HG03469 (cell line): ENCODE data around the gene SAMD11.

ENCODE experiments used
- ATAC-seq: cut with Tn5 transposase; IDR thresholded peaks from one replicate; pipeline ENCODE4 v1.9.1; 2021; ENCODE audit warnings: mild to moderate bottlenecking, moderate library complexity, moderate number of reproducible peaks; ENCODE audit not compliant: unreplicated experiment

SAMD11 gene

DNA sequence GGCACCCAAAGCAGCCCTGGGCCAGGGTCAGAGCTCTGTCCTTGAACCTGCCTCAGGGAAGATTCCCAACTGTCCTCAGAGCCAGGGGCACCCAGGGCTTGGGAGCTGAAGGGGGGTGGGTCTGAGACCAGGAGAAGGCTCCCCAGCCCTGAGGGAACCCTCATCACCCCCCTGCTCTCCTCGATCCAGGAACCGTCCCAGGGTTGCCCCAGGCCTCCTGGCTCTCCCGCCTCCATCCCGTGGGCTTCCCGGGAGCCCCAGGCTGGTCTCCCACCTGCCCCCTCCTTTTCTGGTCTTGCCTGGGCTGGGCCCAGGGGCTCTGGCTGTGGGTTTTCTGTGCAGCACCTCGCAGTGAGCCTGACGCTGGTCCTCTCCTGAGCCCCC, 6.7 kb upstream of the SAMD11 start:
- ATAC-seq, result no peak

DNA sequence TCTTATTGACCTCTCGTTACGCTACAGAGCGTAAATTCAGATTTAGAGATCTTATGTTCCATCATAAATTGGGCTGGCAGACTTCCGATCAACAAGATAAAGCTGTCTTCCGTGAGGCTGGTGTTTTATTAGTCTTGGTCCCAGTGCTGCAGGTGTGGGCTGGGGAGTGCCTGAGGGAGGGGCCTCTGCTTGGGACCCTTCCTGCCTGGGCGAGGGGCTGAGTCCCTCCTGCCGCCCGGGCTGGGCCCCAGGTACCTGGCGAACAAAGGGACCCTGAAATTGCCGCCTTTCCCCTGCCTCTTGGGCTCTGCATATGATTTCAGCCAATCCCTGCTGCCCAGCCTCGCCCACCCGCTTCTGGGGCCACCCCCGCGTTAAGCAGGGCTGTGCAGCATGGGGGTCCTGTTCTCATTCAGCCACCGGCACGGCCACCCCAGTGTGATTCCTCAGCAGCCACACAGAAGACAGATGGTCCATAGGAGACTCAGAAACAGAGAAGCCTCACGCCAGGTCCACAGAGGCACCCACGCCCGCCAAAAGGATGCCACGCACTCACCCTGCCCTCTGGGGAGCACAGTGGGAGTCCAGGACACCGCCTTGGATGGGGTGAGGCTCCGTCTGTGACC, 6.1 kb upstream of the SAMD11 start:
- no peak for ATAC-seq

DNA sequence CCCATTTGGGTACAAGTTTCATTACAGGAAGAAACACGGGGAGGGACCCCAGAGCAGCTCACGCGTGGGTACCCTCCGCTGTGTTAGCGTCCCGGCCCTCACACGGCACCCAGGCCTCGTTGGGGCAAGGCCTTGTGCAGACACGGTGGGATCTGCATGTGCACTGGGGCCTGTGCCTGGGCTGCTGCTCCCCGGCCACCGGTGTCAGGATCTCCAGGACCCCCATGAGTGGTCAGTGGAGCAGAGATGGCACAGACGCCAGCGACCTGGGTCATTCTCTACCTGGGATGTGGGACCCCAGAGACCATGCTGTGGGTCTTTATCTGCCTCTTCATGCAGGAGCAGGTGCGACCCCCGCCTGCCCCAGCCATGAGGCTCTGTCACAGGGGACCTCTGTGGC, 5.4 kb upstream of the SAMD11 start:
- no peak for ATAC-seq

DNA sequence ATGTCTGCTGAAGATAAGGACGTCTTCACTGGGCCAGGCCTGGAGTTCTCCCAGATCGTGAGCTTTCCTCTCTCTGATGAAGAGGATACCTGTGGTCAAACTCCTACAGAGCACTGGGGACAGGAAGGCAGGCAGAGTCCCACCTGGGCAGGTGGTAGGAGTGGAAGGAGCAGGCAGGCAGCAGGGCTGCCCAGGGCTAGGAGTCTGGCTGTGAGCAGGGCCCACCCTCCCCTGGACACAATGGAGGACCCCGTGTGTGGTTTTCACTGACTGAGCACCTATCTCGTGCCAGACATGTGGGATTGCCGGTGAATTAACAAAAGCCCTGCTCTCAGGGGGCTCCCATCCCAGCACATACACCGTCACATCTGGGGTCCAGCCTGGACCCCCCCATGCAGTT, 4.9 kb upstream of the SAMD11 start:
- ATAC-seq, result no peak

DNA sequence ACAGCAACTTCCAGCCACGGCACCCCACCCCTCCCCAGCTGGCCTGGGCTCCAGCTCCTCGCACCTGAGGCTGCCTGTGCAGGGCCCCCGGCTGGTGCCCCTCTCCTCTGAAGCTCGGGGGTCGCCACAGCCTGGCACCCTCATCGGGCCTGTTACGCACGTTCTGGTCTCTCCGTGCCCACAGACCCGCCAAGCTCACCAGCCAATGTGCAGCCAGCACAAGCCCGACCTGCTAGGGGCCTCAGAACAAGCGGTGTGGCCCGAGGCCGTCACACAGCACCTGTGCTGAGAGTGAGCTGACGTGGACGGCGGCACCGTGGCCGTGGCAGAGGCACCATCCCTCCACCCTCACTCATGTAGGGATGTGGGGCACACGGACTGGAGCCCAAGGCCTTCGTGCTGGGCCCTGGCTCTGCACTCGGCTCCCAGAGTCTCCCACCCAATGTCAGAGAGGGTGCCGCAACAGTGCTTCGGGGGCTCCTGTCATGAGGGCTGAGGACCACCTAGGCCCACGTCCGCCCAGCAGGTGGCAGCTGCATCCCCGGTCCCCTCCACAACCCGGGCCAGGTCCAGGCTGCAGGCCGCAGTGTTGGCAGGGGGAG, 4.4 kb upstream of the SAMD11 start:
- ATAC-seq, result no peak

DNA sequence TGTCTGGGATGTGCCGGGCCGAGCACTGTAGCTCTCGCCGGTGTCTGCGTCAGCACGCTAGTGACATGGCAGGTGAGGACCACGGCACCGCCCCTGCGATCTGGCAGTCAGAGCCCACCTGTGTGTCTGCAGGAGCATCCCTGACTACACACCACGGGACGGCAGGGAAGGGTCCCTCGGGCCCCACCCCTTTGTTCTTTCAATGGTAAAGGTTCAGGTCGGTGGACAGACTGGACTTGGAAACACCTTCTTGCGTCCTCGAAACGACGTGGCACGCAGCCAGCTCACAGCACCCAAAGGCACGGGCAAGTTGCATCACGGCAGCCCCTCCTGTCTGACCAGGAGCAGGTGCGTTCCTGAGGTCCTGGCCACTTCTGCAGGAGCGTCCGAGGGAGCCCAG, 3.7 kb upstream of the SAMD11 start:
- ATAC-seq, result no peak

DNA sequence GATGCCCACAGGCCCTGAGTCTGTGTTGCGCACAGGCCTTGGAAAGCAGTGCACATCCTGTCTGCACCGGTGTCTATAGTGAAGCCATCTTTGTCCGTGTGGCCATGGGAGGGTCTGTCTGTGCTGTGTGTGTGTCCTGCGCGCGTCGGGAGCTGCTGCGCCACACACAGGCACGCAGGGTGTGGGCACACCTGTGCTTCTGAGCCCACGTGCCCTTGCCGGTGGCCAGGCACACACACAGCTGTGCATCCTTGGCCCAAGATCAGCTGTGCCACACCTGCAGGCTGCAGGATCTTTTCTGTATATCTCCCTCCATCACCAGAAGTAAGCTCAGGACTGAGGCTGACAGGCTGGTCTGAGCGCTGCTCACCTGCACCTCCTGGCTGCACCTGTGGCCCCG, 3.2 kb upstream of the SAMD11 start:
- no peak for ATAC-seq

DNA sequence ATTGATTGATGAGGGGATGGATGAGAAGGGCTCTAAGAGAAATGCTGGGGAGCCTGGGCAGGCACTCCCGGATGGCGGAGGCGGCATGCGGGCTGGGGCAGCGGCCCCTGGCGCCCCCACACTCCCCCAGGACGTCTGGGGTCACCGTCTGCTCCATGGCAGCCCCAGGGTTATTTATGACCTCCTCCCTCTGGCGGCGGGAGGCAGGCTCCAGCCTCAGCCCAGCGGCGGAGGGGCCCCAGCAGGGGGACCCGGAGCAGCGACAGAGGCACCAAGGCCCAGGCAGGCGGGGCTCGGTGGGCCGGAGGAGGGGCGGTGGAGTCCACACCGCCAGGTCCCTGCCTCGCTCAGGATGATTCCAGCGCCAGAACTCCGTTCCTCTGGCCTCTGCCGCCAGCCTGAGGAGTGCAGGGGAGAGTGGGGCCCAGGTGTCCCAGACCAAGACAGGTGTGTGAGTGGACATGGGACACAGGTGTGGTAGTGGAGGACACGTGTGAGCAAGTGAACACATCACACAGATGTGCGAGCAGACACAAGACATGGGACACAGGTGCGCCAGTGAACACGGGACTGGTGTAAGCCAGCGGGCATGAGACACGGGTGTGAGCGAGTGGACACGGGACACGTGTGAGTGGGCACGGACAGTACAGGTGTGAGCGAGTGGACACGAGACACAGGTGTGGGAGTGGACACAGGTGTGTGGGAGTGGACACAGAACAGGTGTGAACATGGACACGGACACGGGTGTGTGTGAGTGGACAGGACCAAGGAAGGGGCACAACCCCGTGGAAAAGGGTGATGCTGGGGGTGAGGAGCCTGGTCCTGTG, 2.5 kb upstream of the SAMD11 start:
- no peak for ATAC-seq

DNA sequence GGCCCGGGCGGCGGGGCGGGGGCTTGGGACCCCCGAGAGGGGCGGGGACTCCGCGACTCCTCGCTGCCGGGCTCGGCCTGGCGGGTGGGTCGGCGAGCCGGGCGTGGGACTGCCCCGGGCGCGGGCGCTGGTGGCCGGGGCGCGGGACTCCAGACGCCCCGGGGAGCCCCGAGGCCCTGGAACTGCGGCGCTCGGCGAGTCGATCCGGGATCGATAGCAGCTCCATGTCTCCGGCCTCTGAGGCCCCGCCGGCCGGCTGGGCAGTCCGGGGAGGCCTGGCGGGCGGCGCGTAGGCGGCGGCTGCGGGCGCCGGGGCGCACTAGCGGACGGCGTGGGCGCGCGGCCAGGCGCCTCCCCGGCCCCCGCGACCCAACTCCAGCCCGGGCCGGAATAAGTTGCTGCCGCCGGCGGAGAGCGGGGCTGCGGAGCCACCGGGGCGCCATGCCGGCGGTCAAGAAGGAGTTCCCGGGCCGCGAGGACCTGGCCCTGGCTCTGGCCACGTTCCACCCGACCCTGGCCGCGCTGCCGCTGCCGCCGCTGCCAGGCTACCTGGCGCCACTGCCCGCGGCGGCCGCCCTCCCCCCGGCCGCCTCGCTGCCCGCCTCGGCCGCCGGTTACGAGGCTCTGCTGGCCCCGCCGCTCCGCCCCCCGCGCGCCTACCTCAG, 400 bp downstream of the SAMD11 start:
- ATAC-seq, result no peak

DNA sequence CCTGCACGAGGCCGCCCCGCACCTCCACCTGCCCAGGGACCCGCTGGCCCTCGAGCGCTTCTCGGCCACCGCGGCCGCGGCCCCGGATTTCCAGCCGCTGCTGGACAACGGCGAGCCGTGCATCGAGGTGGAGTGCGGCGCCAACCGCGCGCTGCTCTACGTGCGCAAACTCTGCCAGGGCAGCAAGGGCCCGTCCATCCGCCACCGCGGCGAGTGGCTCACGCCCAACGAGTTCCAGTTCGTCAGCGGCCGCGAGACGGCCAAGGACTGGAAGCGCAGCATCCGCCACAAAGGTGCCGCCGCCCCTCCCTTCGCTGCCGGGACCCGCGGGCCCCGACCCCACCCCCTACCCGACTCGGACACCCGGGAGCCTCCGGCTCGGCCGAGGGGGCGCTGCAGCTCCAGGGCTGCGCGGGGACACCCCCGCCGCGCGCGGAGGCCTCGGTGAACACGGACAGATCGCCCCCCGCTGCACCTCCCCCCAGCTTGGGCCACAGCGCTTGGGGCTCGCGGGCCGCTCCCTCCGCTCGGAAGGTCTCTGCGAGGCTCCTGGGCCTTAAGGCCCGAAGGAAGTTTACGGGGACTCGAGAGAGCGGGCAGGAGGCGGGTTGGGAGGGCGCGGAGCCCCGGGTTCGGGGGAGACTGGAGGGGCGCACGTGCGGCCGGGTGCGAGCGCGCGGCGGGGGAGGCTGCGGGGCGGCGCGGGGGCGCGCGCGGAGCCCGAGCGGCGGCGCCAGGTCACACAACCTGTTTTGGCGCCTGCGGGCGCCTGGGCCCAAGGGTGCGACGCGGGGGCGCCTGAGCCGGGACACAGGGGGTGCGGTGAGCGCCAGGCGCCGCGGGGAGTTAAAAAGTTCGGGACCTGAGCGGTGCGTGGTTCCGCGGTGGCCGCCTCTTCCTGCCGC, 1.2 kb downstream of the SAMD11 start:
- ATAC-seq, result no peak

DNA sequence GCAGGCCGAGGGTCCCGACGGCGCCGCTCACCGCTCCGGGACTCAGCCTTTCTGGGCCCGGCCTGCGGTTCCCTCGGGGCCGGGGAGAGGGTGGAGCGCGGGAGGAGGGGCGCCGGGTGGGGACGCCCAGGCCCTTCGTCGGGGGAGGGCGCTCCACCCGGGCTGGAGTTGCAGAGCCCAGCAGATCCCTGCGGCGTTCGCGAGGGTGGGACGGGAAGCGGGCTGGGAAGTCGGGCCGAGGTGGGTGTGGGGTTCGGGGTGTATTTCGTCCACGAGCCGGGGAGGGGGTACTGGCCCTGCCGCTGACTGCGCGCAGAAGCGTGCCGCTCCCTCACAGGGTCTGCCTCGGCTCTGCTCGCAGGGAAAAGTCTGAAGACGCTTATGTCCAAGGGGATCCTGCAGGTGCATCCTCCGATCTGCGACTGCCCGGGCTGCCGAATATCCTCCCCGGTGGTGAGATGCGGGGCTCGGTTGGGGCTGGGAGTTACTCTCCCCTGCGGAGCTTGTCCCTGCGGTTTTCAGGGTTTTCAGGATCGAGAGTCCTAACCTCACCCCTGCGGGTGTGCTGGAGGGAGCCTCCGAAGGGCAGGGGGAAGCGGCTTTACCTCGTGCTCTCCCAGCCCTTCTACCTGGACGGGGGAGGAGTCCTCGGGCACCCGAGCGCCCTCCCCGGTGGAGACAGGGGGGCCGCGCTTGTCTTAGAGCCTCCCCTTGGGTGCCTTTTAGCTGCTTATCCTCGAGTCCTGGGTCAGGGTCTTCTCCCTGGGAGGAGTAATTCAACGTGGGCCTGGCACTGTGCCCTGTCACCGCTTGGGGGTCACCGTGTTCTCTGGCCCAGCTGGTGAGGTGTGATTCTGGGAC, 2.1 kb downstream of the SAMD11 start:
- ATAC-seq, result no peak

DNA sequence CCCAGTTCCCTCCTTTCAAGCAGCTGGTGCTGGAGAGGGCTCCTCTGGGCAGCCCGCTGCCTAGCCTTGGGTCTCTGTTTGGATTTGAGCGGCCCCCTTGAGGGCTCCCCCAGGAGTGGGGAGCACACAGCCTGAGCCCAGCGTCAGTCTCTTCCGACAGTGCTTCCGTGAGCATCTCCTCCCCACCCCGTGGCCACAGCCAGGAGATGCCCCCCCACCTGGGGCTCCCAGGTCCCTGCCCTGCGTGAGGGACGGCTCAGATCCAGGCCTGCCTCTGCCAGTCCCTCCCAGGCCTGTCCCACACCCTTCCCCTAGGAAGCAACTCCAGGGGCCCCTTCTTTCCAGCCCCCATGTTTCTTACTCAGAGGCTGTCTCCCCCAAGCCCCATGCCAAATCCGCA, 3.5 kb downstream of the SAMD11 start:
- no peak for ATAC-seq

DNA sequence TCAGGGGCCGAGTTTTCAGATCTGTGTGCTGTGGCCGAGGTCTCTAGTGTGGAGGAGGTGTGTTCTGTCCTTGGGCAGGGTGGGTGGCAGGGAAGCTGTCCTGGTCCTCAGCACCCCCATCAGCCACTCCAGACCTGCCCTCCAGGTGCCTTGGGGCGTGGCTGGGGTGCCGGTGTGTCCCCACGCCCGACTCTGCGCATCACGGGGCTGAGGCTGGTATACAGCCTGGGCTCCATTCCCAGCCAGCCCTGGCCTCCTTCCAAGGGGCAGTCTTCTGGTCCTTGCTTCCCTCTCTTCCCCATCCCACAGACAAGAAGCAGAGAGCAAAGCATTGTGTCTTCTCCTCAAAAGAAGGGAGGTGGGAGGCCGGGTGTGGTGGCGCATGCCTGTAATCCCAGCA, 4.0 kb downstream of the SAMD11 start:
- ATAC-seq, result no peak

DNA sequence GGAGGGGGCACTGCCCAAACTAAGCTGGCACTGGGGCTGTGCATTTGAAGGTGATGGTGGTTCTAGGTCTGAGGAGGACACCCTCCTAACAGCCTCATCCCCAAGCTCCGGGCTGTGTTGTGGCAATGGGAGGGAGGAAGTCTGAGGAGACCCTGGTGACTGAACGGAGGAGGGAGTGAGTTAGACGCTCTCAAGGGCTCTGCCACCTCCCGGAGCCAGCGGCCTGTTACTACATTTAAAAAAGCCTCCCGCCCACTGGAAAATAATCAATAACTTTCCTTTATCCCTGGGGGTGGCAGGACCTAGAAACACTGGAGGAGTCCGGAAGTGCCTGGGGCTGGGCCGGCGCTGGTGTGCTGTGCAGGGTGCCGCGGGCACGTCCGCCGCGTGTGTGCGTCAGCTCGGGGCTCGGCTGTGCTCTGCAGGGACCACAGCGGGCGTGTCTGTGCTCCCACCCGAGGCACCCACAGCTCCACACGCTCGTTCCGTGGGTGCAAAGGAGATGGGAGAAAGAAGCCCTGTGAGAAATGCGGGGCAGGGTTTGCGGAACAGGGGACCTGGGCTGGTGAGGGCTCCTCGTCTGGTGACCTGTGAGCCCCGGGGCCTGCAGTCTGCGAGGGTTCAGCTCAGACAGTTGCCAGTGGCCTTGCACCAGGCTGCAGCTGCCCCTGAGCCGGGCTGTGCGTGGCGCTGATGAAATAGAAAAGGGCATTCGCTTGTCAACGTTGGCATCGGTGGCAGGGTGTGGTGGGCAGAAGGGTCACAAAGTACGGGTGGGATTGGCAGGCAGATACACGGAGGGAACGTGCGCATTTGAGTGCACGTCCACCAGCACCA, 5.3 kb downstream of the SAMD11 start:
- ATAC-seq, result no peak

DNA sequence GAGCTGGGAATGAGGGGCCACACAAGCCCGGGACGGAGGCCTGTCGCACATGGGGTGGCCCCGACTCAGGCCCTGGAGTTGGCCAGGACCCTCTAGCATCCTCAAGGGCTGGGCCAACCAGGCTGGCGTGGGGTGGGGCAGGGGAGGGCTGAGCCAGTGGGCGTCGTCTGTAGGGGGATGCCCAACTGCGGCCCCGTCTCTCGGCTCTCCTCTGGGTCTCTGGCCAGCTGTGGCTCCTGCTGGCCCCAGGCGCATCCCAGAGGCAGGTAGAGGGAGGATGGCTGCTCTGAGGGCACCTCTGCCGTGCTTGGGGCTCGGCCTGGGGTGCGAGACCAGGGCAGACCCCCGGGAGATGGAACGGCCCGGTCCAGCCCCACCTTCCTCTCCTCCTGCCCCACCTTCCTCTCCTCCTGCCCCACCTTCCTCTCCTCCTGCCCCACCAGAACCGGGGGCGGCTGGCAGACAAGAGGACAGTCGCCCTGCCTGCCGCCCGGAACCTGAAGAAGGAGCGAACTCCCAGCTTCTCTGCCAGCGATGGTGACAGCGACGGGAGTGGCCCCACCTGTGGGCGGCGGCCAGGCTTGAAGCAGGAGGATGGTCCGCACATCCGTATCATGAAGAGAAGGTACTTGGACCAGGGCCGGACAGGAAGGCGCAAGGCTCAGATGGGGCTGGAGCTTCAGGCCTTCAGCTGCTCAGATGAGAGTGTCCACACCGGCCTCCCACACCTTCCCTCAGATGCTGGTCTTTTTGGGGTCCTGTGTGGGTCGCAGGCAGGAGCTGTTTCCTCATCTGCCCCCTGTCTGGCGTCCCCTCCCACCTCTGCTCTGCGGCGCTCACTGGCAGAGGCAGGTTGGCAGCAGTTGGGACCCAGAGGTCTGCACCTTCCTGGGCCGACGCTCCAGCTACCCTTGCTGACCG, 6.2 kb downstream of the SAMD11 start:
- no peak for ATAC-seq

DNA sequence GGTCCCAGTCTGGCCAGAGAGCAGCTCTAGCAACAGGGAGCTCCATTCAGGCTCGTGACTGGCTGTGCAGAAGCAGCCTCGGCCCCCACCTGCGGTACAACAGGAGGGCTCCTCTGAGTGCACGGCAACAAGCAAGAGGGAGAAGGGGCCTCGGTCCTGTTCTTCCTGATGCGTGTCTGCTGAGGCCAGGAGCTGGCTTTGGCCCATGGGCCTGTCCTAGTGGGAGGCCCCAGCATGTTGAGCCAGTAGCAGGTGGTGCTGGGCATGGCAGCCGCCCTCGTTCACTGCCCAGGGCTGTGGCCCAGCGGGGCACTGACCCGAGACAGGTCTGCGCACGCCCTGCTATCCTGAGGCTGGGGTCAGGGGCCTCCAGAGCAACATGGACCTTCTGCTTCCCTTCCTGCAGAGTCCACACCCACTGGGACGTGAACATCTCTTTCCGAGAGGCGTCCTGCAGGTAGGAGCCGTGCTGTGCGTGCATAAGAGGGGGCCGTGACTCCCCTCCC, 7.0 kb downstream of the SAMD11 start:
- no peak for ATAC-seq

DNA sequence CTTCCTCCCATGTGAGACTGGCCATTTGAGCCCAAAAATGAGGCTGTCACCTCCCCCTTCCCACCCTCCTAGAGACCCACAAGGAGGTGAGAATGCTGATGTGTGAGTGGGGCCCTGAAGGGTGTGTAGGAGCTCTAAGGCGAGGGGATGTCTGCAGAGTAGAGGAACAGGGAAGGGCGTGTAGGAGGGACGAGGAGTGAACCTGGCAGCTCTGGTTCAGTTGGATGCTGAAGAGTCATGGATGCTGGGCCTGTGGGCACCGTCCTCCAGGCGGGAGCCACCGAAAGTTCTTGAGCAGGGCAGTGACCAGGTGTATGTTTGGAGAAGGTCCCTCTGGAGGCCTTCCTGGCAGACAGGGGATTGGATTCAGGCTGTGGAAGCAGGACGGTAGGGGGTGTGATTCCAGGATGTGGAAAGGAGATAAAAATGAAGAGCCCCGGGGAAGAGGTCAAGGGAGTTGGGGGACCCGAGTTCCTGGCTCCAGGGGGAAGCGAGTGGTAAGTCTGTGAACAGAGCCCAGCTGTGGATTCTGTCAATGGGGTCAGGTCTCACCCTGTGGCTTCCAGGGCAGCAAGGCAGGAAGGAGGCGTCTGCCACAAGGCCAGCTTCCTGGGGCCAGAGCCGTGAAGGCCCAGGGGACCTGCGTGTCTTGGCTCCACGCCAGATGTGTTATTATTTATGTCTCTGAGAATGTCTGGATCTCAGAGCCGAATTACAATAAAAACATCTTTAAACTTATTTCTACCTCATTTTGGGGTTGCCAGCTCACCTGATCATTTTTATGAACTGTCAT, 7.9 kb downstream of the SAMD11 start:
- ATAC-seq, result no peak
